Right forelimb (tissue), 1 donor: Measurements from ENCODE around the gene ANO2.
"Not testable (repeated sequence)": the region's sequence is repeated elsewhere in the genome, so short reads cannot be mapped to it uniquely, and the experiment has no call there.

Source experiments
- DNase-seq: peaks from one replicate; pipeline ENCODE4 v3.0.0-alpha.2; 2018

ANO2 gene

GRCh38 chr12:5915511-5915910 lies 29.5 kb downstream of the ANO2 start:
- no peak for DNase-seq

GRCh38 chr12:5914387-5915149 lies 30.5 kb downstream of the ANO2 start:
- DNase-seq: no peak

GRCh38 chr12:5913387-5913786 lies 31.7 kb downstream of the ANO2 start:
- DNase-seq: no peak

GRCh38 chr12:5912437-5913334 lies 32.4 kb downstream of the ANO2 start:
- peak; percentile 23 for DNase-seq

- peak; percentile 20 for DNase-seq
Observed at GRCh38 chr12:5912011-5912410, 33.0 kb downstream of the ANO2 start.

GRCh38 chr12:5910790-5911548 lies 34.1 kb downstream of the ANO2 start:
- DNase-seq: no peak

GRCh38 chr12:5909560-5909959 lies 35.5 kb downstream of the ANO2 start:
- peak; percentile 11 for DNase-seq

- DNase-seq: peak; percentile 9
Observed at GRCh38 chr12:5908251-5908650, 36.8 kb downstream of the ANO2 start.

GRCh38 chr12:5907807-5908206 lies 37.3 kb downstream of the ANO2 start:
- DNase-seq: no peak

- DNase-seq: no peak
Observed at GRCh38 chr12:5905757-5906156, 39.3 kb downstream of the ANO2 start.

GRCh38 chr12:5904969-5905368 lies 40.1 kb downstream of the ANO2 start:
- DNase-seq: peak; percentile 18

GRCh38 chr12:5904441-5904840 lies 40.6 kb downstream of the ANO2 start:
- DNase-seq: peak; percentile 32

- peak; percentile 7 for DNase-seq
Observed at GRCh38 chr12:5902736-5903135, 42.3 kb downstream of the ANO2 start.

- no peak for DNase-seq
Observed at GRCh38 chr12:5901416-5901815, 43.6 kb downstream of the ANO2 start.

GRCh38 chr12:5900533-5901205 lies 44.4 kb downstream of the ANO2 start:
- no peak for DNase-seq

GRCh38 chr12:5900076-5900475 lies 45.0 kb downstream of the ANO2 start:
- DNase-seq: no peak

GRCh38 chr12:5899675-5900074 lies 45.4 kb downstream of the ANO2 start:
- no peak for DNase-seq

GRCh38 chr12:5898874-5899273 lies 46.2 kb downstream of the ANO2 start:
- no peak for DNase-seq

- no peak for DNase-seq
Observed at GRCh38 chr12:5889381-5890047, 55.5 kb downstream of the ANO2 start.

GRCh38 chr12:5888816-5889315 lies 56.2 kb downstream of the ANO2 start:
- no peak for DNase-seq

- DNase-seq: not testable (repeated sequence)
Observed at GRCh38 chr12:5887819-5888218, 57.2 kb downstream of the ANO2 start.

- DNase-seq: no peak
Observed at GRCh38 chr12:5884866-5885265, 60.2 kb downstream of the ANO2 start.
